Prostate gland (tissue), 2 donors: Measurements from ENCODE around the gene NUDT1. TPM values are rescaled to one million over a fixed set of nuclear protein-coding genes. Genes with fewer than 3 reads are reported as not detected.

Experiments used
- DNase-seq: peaks from one replicate; pipeline ENCODE4 v3.0.0-alpha.2; 2019; ENCODE audit warnings: low spot score
- H3K27ac ChIP-seq, 2 donors: fragments of 200-600 bp; sonication (generic); 2 replicates each; pipeline ENCODE4 v1.5.1; 2017 to 2019
- H3K27me3 ChIP-seq: fragments of 200-600 bp; sonication (generic); replicated peaks from 2 replicates; pipeline ENCODE4 v1.5.1; 2019; ENCODE audit not compliant: insufficient read depth
- H3K36me3 ChIP-seq, 2 donors: fragments of 200-600 bp; sonication (generic); 1 replicate in 1 of 2; 2 replicates in 1 of 2; pipeline versions ENCODE4 v1.5.1 to v1.8.1; 2017 to 2019
- H3K4me1 ChIP-seq: fragments of 200-600 bp; sonication (generic); replicated peaks from 2 replicates; pipeline ENCODE4 v1.5.1; 2019
- H3K4me3 ChIP-seq, 2 donors: fragments of 200-600 bp; sonication (generic); 2 replicates each; pipeline ENCODE4 v1.5.1; 2017 to 2019
- H3K9me3 ChIP-seq: fragments of 200-600 bp; sonication (generic); 2 replicates; pipeline ENCODE4 v1.5.1; 2017
- CTCF ChIP-seq, 4 experiments: fragments of 200-600 bp in 2 of 4; fragments of 450-650 bp in 2 of 4; sonication (generic) in 2 of 4; IDR thresholded peaks; 1 replicate in 3 of 4; 2 replicates in 1 of 4; pipeline ENCODE4 v1.5.1; 2016 to 2019; ENCODE audit warnings: antibody characterized with exemption in 4 of 4, mild to moderate bottlenecking in 2 of 4, moderate library complexity in 2 of 4
- POLR2A ChIP-seq: fragments of 450-650 bp; IDR thresholded peaks from one replicate; pipeline ENCODE4 v1.6.1; 2016; ENCODE audit warnings: antibody characterized with exemption, mild to moderate bottlenecking
- POLR2AphosphoS5 ChIP-seq: sonication (generic); formaldehyde crosslinking; IDR thresholded peaks from one replicate; pipeline ENCODE4 v1.6.1; 2017; ENCODE audit warnings: antibody characterized with exemption
- WGBS: methylation state at CpG from one replicate; pipeline ENCODE4 v1.1.5; 2018; 5-methylcytosine and 5-hydroxymethylcytosine counted together
- intact Hi-C: fragments of 100-400 bp; cut with DNase I; formaldehyde crosslinking; loops from one replicate; pipeline ENCODE4 v1.14.2; 2022
- microRNA-seq: library from miRNA; unstranded; fragments of <30 nt; microRNA quantifications from one replicate; pipeline ENCODE4, GENCODE V29; 2016
- total RNA-seq, 2 donors: library from RNA; depleted of rRNA; stranded (reverse); fragments of >200 nt; gene quantifications; one replicate each; pipeline ENCODE4 v1.1.0, GENCODE V29; 2016

NUDT1 gene
- total RNA-seq, 2 donors from 2014 or later, result 18.1 to 35.3 TPM

DNA sequence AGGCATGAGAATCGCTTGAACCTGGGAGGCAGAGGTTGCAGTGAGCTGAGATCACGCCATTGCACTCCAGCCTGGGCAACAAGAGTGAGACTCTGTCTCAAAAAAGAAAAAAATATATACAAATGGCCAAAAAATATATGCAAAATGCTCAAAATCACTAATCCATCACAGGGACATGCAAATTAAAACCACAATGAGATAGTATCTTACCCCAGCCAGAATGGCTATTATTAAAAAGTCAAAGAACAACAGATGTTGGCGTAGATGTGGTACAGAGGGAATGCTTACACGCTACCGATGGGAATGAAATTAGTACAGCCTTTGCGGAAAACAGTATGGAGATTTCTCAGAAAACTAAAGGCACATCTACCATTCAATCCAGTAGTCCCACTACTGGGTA is 54.8 kb downstream of the NUDT1 start:
- WGBS, result 99% methylated on average over 6 of the region's 6 CpGs
- DNase-seq, result no peak
- no peaks in the 10 kb centered on the region for H3K27me3 ChIP-seq
- no peaks in the 10 kb centered on the region for H3K9me3 ChIP-seq
- H3K4me3 ChIP-seq, result no peak overlapping the region
- no peaks in the 10 kb centered on the region for H3K36me3 ChIP-seq
- no peak overlapping the region for H3K27ac ChIP-seq
- no peaks in the 10 kb centered on the region for H3K4me1 ChIP-seq
- TF ChIP-seq POLR2AphosphoS5, result no peak
- TF ChIP-seq POLR2A, result no peak
- TF ChIP-seq CTCF (IDR thresholded peaks at IDR 0.05), result no peak
- intact Hi-C loops, result no loop called here

GRCh38 chr7:2299131-2299829 is 57.3 kb downstream of the NUDT1 start:
- no peak for DNase-seq
- Histone ChIP-seq H3K9me3 (no peaks in the 10 kb centered on the region), H3K27me3 (no peaks in the 10 kb centered on the region), H3K4me3 (no peak overlapping the region), H3K36me3 (no peaks in the 10 kb centered on the region), H3K4me1 (no peaks in the 10 kb centered on the region), H3K27ac (peak overlapping the region in 1 of 2 donors; percentile 16)
- 94% methylated on average over 18 of the region's 18 CpGs for WGBS
- no peak for TF ChIP-seq CTCF (IDR thresholded peaks at IDR 0.05)
- TF ChIP-seq POLR2AphosphoS5, result no peak
- TF ChIP-seq POLR2A, result no peak
- intact Hi-C loops, result no loop called here

- Histone ChIP-seq H3K4me3 (no peak overlapping the region), H3K36me3 (no peaks in the 10 kb centered on the region), H3K9me3 (no peaks in the 10 kb centered on the region), H3K27me3 (no peaks in the 10 kb centered on the region), H3K4me1 (no peaks in the 10 kb centered on the region), H3K27ac (no peak overlapping the region)
- intact Hi-C loops, result no loop called here
- DNase-seq, result no peak
- no peak for TF ChIP-seq POLR2A
- no peak for TF ChIP-seq POLR2AphosphoS5
- TF ChIP-seq CTCF (IDR thresholded peaks at IDR 0.05), result no peak
- WGBS, result 71% methylated on average over 9 of the region's 9 CpGs
These were observed 58.0 kb downstream of the NUDT1 start for GRCh38 chr7:2299870-2300512.

Small RNA genes lying within 50 kb of the gene (microRNA-seq; reads per million reads assigned to microRNA genes)
- gene MIR6836, result not detected

Other genes with a start within 250 kb of the NUDT1 start
- 10 to 100 TPM; 79.3 to 91.9 TPM for gene MAD1L1, start 9.3 kb upstream of the NUDT1 start, total RNA-seq
- gene MRM2, start within 50 bp of the NUDT1 start, total RNA-seq, result 10 to 100 TPM; 21.8 to 23.0 TPM
- gene SNX8, start 72.2 kb downstream of the NUDT1 start, total RNA-seq, result 10 to 100 TPM; 10.7 to 29.2 TPM
- gene EIF3B, start 112.6 kb downstream of the NUDT1 start, total RNA-seq, result 100 to 1,000 TPM; 141 to 220 TPM
- gene CHST12, start 161.4 kb downstream of the NUDT1 start, total RNA-seq, result 10 to 100 TPM; 22.4 to 36.1 TPM
- gene GRIFIN, start 234.2 kb downstream of the NUDT1 start, total RNA-seq, result not detected